Endodermal cell (in vitro differentiated cells): ENCODE measurements around the gene PDZRN4. TPM values are rescaled to one million over a fixed set of nuclear protein-coding genes. Genes with fewer than 3 reads are reported as not detected.
"Not testable (repeated sequence)": the region's sequence is repeated elsewhere in the genome, so short reads cannot be mapped to it uniquely, and the experiment has no call there.

Experiments used
- DNase-seq: peaks from one replicate; pipeline ENCODE4 v3.0.0-alpha.2; 2017
- H3K27ac ChIP-seq: 2 replicates; pipeline ENCODE4 v1.5.1; 2013; ENCODE audit warnings: mild to moderate bottlenecking, low read depth, low read length, moderate library complexity
- H3K27me3 ChIP-seq: 2 replicates; pipeline ENCODE4 v1.6.1; 2013; ENCODE audit warnings: mild to moderate bottlenecking, low read length, moderate library complexity; ENCODE audit not compliant: insufficient read depth, control insufficient read depth, poor library complexity, severe bottlenecking
- H3K36me3 ChIP-seq: 2 replicates; pipeline ENCODE4 v1.7.0; 2013; ENCODE audit warnings: mild to moderate bottlenecking, low read length, moderate library complexity; ENCODE audit not compliant: control insufficient read depth, insufficient read depth
- H3K4me1 ChIP-seq: one replicate; pipeline ENCODE4 v1.7.0; 2013; ENCODE audit warnings: low read length; ENCODE audit not compliant: control insufficient read depth, insufficient read depth
- H3K4me3 ChIP-seq: 2 replicates; pipeline ENCODE4 v1.5.1; 2013; ENCODE audit warnings: mild to moderate bottlenecking, low read length, moderate library complexity
- H3K9ac ChIP-seq: 2 replicates; pipeline ENCODE4 v1.6.1; 2013; ENCODE audit warnings: mild to moderate bottlenecking, low read length, moderate library complexity; ENCODE audit not compliant: poor library complexity, severe bottlenecking; ENCODE audit errors: extremely low read depth
- H3K9me3 ChIP-seq: 2 replicates; pipeline ENCODE4 v1.6.1; 2013; ENCODE audit warnings: mild to moderate bottlenecking, low read length, moderate library complexity; ENCODE audit not compliant: control insufficient read depth
- H3K27ac Mint-ChIP-seq: 2 replicates; pipeline ENCODE4 v1.8.0; 2020; ENCODE audit warnings: mixed read lengths
- H3K27me3 Mint-ChIP-seq: 2 replicates; pipeline ENCODE4 v1.8.0; 2021; ENCODE audit warnings: mild to moderate bottlenecking, mixed read lengths; ENCODE audit not compliant: insufficient read depth
- H3K36me3 Mint-ChIP-seq: 2 replicates; pipeline ENCODE4 v1.8.0; 2020; ENCODE audit warnings: low read depth, mixed read lengths
- H3K4me1 Mint-ChIP-seq: 2 replicates; pipeline ENCODE4 v1.8.0; 2020; ENCODE audit warnings: mixed read lengths
- H3K4me3 Mint-ChIP-seq: 2 replicates; pipeline ENCODE4 v1.8.0; 2020; ENCODE audit warnings: mild to moderate bottlenecking, moderate library complexity, mixed read lengths
- H3K9me3 Mint-ChIP-seq: 2 replicates; pipeline ENCODE4 v1.8.0; 2020; ENCODE audit warnings: mild to moderate bottlenecking, mixed read lengths
- CTCF ChIP-seq: fragments of 200-600 bp; sonication (generic); conservative IDR thresholded peaks from 2 replicates; pipeline ENCODE4 v1.5.0; 2021; ENCODE audit warnings: antibody characterized with exemption, mild to moderate bottlenecking
- WGBS, 2 experiments: methylation state at CpG; one replicate each; pipeline versions ENCODE4 v1.1.5 to v1.1.7; 2013; ENCODE audit warnings: missing lambda C conversion rate in 2 of 2, mixed read lengths in 1 of 2; ENCODE audit not compliant: insufficient coverage in 1 of 2, insufficient read length in 1 of 2; 5-methylcytosine and 5-hydroxymethylcytosine counted together
- total RNA-seq, 2 donors: library from RNA; stranded (reverse); fragmentation: NEBNext Ultra II Directional in 1 of 2; extraction: Animal tissue kit (Norgen Biotek cat#: 25700) in 1 of 2; gene quantifications; 2 replicates in 1 of 2; 3 replicates in 1 of 2; pipeline ENCODE4 v1.2.1, GENCODE V29; 2021

The PDZRN4 gene
- total RNA-seq, 2 donors from 2014 or later, result 1.6 to 1.9 TPM

- Histone ChIP-seq H3K9ac (no peak overlapping the region), H3K4me1 (no peaks in the 10 kb centered on the region), H3K27ac (no peak overlapping the region), H3K36me3 (no peaks in the 10 kb centered on the region), H3K9me3 (no peaks in the 10 kb centered on the region), H3K27me3 (no peaks in the 10 kb centered on the region), H3K4me3 (no peak overlapping the region)
- Mint-ChIP-seq H3K4me3 (no peak overlapping the region), H3K27ac (no peak overlapping the region), H3K4me1 (peaks cover 10% of the 10 kb centered on the region), H3K27me3 (peaks cover 7% of the 10 kb centered on the region), H3K36me3 (no peaks in the 10 kb centered on the region), H3K9me3 (peaks cover 15% of the 10 kb centered on the region)
- no peak for TF ChIP-seq CTCF
- DNase-seq, result no peak
- WGBS, 2 experiments, result 84 to 100% methylated on average over 1 to 3 of the region's 3 CpGs
These were observed 424.9 kb downstream of the PDZRN4 start for GRCh38 chr12:41612892-41613557.

- H3K27me3 Mint-ChIP-seq, result not testable (repeated sequence)
These were observed 427.1 kb downstream of the PDZRN4 start for GRCh38 chr12:41615174-41615573.

GRCh38 chr12:41619705-41620104, 431.6 kb downstream of the PDZRN4 start:
- H3K27me3 Mint-ChIP-seq, result peaks cover 4% of the 10 kb centered on the region
- no peak overlapping the region for H3K4me3 Mint-ChIP-seq
- H3K27ac Mint-ChIP-seq, result no peak overlapping the region
- H3K36me3 Mint-ChIP-seq, result no peaks in the 10 kb centered on the region
- peaks cover 28% of the 10 kb centered on the region for H3K4me1 Mint-ChIP-seq
- no peak for DNase-seq
- H3K4me1 ChIP-seq, result peaks cover under 1% of the 10 kb centered on the region
- peaks cover 9% of the 10 kb centered on the region for H3K9me3 Mint-ChIP-seq
- TF ChIP-seq CTCF, result no peak
- H3K27ac ChIP-seq, result no peak overlapping the region
- H3K9ac ChIP-seq, result no peak overlapping the region
- no peaks in the 10 kb centered on the region for H3K27me3 ChIP-seq
- no peak overlapping the region for H3K4me3 ChIP-seq
- no peaks in the 10 kb centered on the region for H3K9me3 ChIP-seq
- H3K36me3 ChIP-seq, result no peaks in the 10 kb centered on the region

More at GRCh38 chr12:41615174-41615573, 427.1 kb downstream of the PDZRN4 start:
- not testable (repeated sequence) for H3K36me3 Mint-ChIP-seq, H3K36me3 ChIP-seq, H3K27ac ChIP-seq, H3K9me3 ChIP-seq, H3K27me3 ChIP-seq, H3K9ac ChIP-seq, H3K4me3 ChIP-seq, H3K27ac Mint-ChIP-seq, H3K4me1 ChIP-seq, DNase-seq, H3K4me3 Mint-ChIP-seq
- WGBS, 2 experiments, result 56 to 80% methylated on average over 1 to 3 of the region's 3 CpGs
- H3K4me1 Mint-ChIP-seq, result peaks cover 18% of the 10 kb centered on the region
- H3K9me3 Mint-ChIP-seq, result peaks cover 15% of the 10 kb centered on the region

GRCh38 chr12:41621291-41621690, 433.2 kb downstream of the PDZRN4 start:
- no peak for TF ChIP-seq CTCF
- peaks cover 3% of the 10 kb centered on the region for H3K4me1 ChIP-seq
- no peak for DNase-seq
- H3K27me3 ChIP-seq, result no peaks in the 10 kb centered on the region
- Mint-ChIP-seq H3K9me3 (no peaks in the 10 kb centered on the region), H3K27ac (no peak overlapping the region), H3K27me3 (peaks cover 4% of the 10 kb centered on the region), H3K4me3 (no peak overlapping the region), H3K4me1 (peaks cover 26% of the 10 kb centered on the region), H3K36me3 (no peaks in the 10 kb centered on the region)
- 89% methylated on average over 1 of the region's 1 CpG; no CpG with 5 or more reads in 1 of the 2 experiments for WGBS, 2 experiments
- H3K27ac ChIP-seq, result no peak overlapping the region
- H3K36me3 ChIP-seq, result no peaks in the 10 kb centered on the region
- no peak overlapping the region for H3K9ac ChIP-seq
- H3K4me3 ChIP-seq, result no peak overlapping the region
- no peaks in the 10 kb centered on the region for H3K9me3 ChIP-seq
